Measurements from ENCODE around the gene NDUFV3. TPM values are rescaled to one million over a fixed set of nuclear protein-coding genes. Genes with fewer than 3 reads are reported as not detected.
"Not testable (repeated sequence)": the region's sequence is repeated elsewhere in the genome, so short reads cannot be mapped to it uniquely, and the experiment has no call there.

The NDUFV3 gene
- total and polyA plus RNA-seq, 2 donors (not counting 1 experiment from before 2014, with no cell fraction given): 37.7 to 38.2 TPM

- no peaks in the 10 kb centered on the region for H3K9me3 ChIP-seq (ENCODE audit: control insufficient read depth, insufficient read depth, low read depth, low read length)
- H3K36me3 ChIP-seq (ENCODE audit: control insufficient read depth, insufficient read depth, low read length): peaks cover 19% of the 10 kb centered on the region
- H3K27me3 ChIP-seq (ENCODE audit: control insufficient read depth, insufficient read depth, low read length): no peaks in the 10 kb centered on the region
- H3K4me1 ChIP-seq (ENCODE audit: control insufficient read depth, extremely low read depth, insufficient read depth, low read length): peaks cover 2% of the 10 kb centered on the region
- H2AFZ ChIP-seq (ENCODE audit: low read length): no peak overlapping the region
- no peak overlapping the region for H3K9ac ChIP-seq (ENCODE audit: insufficient read depth, low read length)
- no peaks in the 10 kb centered on the region for H4K20me1 ChIP-seq (ENCODE audit: control insufficient read depth, extremely low read depth, insufficient read depth, low read length)
- no peak overlapping the region for H3K4me3 ChIP-seq (replicated peaks in 1 of 4; ENCODE audit: control extremely low read depth in 1 of 4, insufficient read depth in 1 of 4, low read depth in 3 of 4, low read length in 4 of 4)
- no peak for DNase-seq (ENCODE audit: low read depth in 2 of 2)
- TF ChIP-seq EZH2 (IDR thresholded peaks at IDR 0.05; ENCODE audit: low read length, missing control alignments) (no peak), CTCF (conservative IDR thresholded peaks at IDR 0.05 in 1 of 2, IDR thresholded peaks at IDR 0.05 in 1 of 2; ENCODE audit: low read depth in 1 of 2, low read length in 2 of 2) (no peak)
- no peak overlapping the region for H3K4me2 ChIP-seq (ENCODE audit: extremely low read depth, insufficient read depth, low read length)
- no peak overlapping the region for H3K27ac ChIP-seq (ENCODE audit: insufficient read depth, low read length)
- H3K79me2 ChIP-seq (ENCODE audit: control insufficient read depth, insufficient read depth, low read length): peaks cover 6% of the 10 kb centered on the region
Measured at GRCh38 chr21:42846221-42846620, 46.9 kb upstream of the NDUFV3 start.

GRCh38 chr21:42847051-42847707 is 45.9 kb upstream of the NDUFV3 start:
- Histone ChIP-seq H3K4me3 (replicated peaks in 1 of 4; ENCODE audit: control extremely low read depth in 1 of 4, insufficient read depth in 1 of 4, low read depth in 3 of 4, low read length in 4 of 4) (no peak overlapping the region), H3K27me3 (ENCODE audit: control insufficient read depth, insufficient read depth, low read length) (no peaks in the 10 kb centered on the region), H4K20me1 (ENCODE audit: control insufficient read depth, extremely low read depth, insufficient read depth, low read length) (no peaks in the 10 kb centered on the region), H3K79me2 (ENCODE audit: control insufficient read depth, insufficient read depth, low read length) (peaks cover 6% of the 10 kb centered on the region), H3K9ac (ENCODE audit: insufficient read depth, low read length) (no peak overlapping the region), H3K4me2 (ENCODE audit: extremely low read depth, insufficient read depth, low read length) (no peak overlapping the region), H3K4me1 (ENCODE audit: control insufficient read depth, extremely low read depth, insufficient read depth, low read length) (peaks cover 2% of the 10 kb centered on the region), H2AFZ (ENCODE audit: low read length) (no peak overlapping the region), H3K9me3 (ENCODE audit: control insufficient read depth, insufficient read depth, low read depth, low read length) (no peaks in the 10 kb centered on the region), H3K27ac (ENCODE audit: insufficient read depth, low read length) (no peak overlapping the region), H3K36me3 (ENCODE audit: control insufficient read depth, insufficient read depth, low read length) (peaks cover 24% of the 10 kb centered on the region)
- TF ChIP-seq EZH2 (IDR thresholded peaks at IDR 0.05; ENCODE audit: low read length, missing control alignments): no peak
- no peak for TF ChIP-seq CTCF (conservative IDR thresholded peaks at IDR 0.05 in 1 of 2, IDR thresholded peaks at IDR 0.05 in 1 of 2; ENCODE audit: low read depth in 1 of 2, low read length in 2 of 2)
- DNase-seq (ENCODE audit: low read depth in 2 of 2): no peak

- no peak for TF ChIP-seq EZH2 (IDR thresholded peaks at IDR 0.05; ENCODE audit: low read length, missing control alignments)
- TF ChIP-seq CTCF (conservative IDR thresholded peaks at IDR 0.05 in 1 of 2, IDR thresholded peaks at IDR 0.05 in 1 of 2; ENCODE audit: low read depth in 1 of 2, low read length in 2 of 2): no peak
- Histone ChIP-seq H3K27me3 (ENCODE audit: control insufficient read depth, insufficient read depth, low read length) (no peaks in the 10 kb centered on the region), H3K4me2 (ENCODE audit: extremely low read depth, insufficient read depth, low read length) (no peak overlapping the region), H3K4me1 (ENCODE audit: control insufficient read depth, extremely low read depth, insufficient read depth, low read length) (peaks cover 2% of the 10 kb centered on the region), H4K20me1 (ENCODE audit: control insufficient read depth, extremely low read depth, insufficient read depth, low read length) (no peaks in the 10 kb centered on the region), H3K27ac (ENCODE audit: insufficient read depth, low read length) (no peak overlapping the region), H3K79me2 (ENCODE audit: control insufficient read depth, insufficient read depth, low read length) (peaks cover 6% of the 10 kb centered on the region), H2AFZ (ENCODE audit: low read length) (no peak overlapping the region), H3K9me3 (ENCODE audit: control insufficient read depth, insufficient read depth, low read depth, low read length) (no peaks in the 10 kb centered on the region), H3K9ac (ENCODE audit: insufficient read depth, low read length) (no peak overlapping the region), H3K36me3 (ENCODE audit: control insufficient read depth, insufficient read depth, low read length) (peaks cover 24% of the 10 kb centered on the region), H3K4me3 (replicated peaks in 1 of 4; ENCODE audit: control extremely low read depth in 1 of 4, insufficient read depth in 1 of 4, low read depth in 3 of 4, low read length in 4 of 4) (no peak overlapping the region)
- no peak for DNase-seq (ENCODE audit: low read depth in 2 of 2)
Measured at GRCh38 chr21:42847726-42848125, 45.4 kb upstream of the NDUFV3 start.

- not testable (repeated sequence) for H3K9ac ChIP-seq (ENCODE audit: insufficient read depth, low read length); DNase-seq (ENCODE audit: low read depth in 2 of 2); H3K4me3 ChIP-seq (replicated peaks in 1 of 4; ENCODE audit: control extremely low read depth in 1 of 4, insufficient read depth in 1 of 4, low read depth in 3 of 4, low read length in 4 of 4); H3K79me2 ChIP-seq (ENCODE audit: control insufficient read depth, insufficient read depth, low read length); H2AFZ ChIP-seq (ENCODE audit: low read length); H3K9me3 ChIP-seq (ENCODE audit: control insufficient read depth, insufficient read depth, low read depth, low read length); H3K27me3 ChIP-seq (ENCODE audit: control insufficient read depth, insufficient read depth, low read length); H3K4me2 ChIP-seq (ENCODE audit: extremely low read depth, insufficient read depth, low read length); H4K20me1 ChIP-seq (ENCODE audit: control insufficient read depth, extremely low read depth, insufficient read depth, low read length); H3K4me1 ChIP-seq (ENCODE audit: control insufficient read depth, extremely low read depth, insufficient read depth, low read length); H3K27ac ChIP-seq (ENCODE audit: insufficient read depth, low read length)
- H3K36me3 ChIP-seq (ENCODE audit: control insufficient read depth, insufficient read depth, low read length): peaks cover 29% of the 10 kb centered on the region
Measured at GRCh38 chr21:42848144-42848931, 44.8 kb upstream of the NDUFV3 start.

All from fibroblast of lung (primary cell).